Upper lobe of left lung (tissue), 4 donors: ENCODE results near the gene TMEM132D.

Experiments used
- POLR2A ChIP-seq, 4 donors: fragments of 450-650 bp; IDR thresholded peaks; one replicate each; pipeline ENCODE4 v1.5.1; 2016 to 2017; ENCODE audit warnings: antibody characterized with exemption in 4 of 4, mild to moderate bottlenecking in 2 of 4
- POLR2AphosphoS5 ChIP-seq, 2 donors: sonication (generic); formaldehyde crosslinking; IDR thresholded peaks; one replicate each; pipeline ENCODE4 v1.5.1; 2017; ENCODE audit warnings: antibody characterized with exemption in 2 of 2
- TF ChIP-seq, protein P1 (sequence below), 6 experiments: fragments of 450-650 bp in 4 of 6; fragments of 200-600 bp in 2 of 6; sonication (generic) in 2 of 6; IDR thresholded peaks; one replicate each; pipeline ENCODE4 v1.5.1; 2016 to 2019; ENCODE audit warnings: antibody characterized with exemption in 6 of 6

- TF ChIP-seq, protein P1, sequence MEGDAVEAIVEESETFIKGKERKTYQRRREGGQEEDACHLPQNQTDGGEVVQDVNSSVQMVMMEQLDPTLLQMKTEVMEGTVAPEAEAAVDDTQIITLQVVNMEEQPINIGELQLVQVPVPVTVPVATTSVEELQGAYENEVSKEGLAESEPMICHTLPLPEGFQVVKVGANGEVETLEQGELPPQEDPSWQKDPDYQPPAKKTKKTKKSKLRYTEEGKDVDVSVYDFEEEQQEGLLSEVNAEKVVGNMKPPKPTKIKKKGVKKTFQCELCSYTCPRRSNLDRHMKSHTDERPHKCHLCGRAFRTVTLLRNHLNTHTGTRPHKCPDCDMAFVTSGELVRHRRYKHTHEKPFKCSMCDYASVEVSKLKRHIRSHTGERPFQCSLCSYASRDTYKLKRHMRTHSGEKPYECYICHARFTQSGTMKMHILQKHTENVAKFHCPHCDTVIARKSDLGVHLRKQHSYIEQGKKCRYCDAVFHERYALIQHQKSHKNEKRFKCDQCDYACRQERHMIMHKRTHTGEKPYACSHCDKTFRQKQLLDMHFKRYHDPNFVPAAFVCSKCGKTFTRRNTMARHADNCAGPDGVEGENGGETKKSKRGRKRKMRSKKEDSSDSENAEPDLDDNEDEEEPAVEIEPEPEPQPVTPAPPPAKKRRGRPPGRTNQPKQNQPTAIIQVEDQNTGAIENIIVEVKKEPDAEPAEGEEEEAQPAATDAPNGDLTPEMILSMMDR (IDR thresholded peaks at IDR 0.05) = no peak
- no peak for TF ChIP-seq POLR2A (IDR thresholded peaks at IDR 0.05)
- TF ChIP-seq POLR2AphosphoS5 (IDR thresholded peaks at IDR 0.05) = no peak
Measured at GRCh38 chr12:129312048-129312447, 591.8 kb downstream of the TMEM132D start.
